CD1c-positive myeloid dendritic cell (primary cell): Measurements from ENCODE around the gene PSMD3.

Source experiments
- DNase-seq: peaks from one replicate; pipeline ENCODE4 v3.0.0-alpha.2; 2016; ENCODE audit errors: extremely low spot score

PSMD3 gene

DNA sequence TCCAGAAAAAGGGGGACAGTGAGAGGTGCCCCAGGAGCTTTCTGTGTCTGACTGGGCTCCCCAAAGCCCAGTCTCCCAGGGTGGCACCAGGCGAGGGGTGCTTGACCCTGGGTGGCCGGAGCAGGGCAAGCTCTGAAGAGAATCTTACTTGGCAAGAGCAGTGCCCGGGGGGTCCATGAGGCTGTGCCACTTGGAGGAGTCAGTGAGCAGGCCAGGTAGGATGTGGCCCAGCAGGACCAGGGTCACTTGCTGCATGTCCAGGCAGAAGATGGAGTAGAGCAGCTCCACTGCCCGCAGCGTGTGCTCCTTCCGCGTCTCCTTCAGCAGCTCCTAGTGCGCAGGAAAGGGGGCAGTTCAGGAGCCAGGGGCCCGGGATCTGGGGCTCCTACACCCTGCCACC lies 41.9 kb downstream of the PSMD3 start:
- no peak for DNase-seq

DNA sequence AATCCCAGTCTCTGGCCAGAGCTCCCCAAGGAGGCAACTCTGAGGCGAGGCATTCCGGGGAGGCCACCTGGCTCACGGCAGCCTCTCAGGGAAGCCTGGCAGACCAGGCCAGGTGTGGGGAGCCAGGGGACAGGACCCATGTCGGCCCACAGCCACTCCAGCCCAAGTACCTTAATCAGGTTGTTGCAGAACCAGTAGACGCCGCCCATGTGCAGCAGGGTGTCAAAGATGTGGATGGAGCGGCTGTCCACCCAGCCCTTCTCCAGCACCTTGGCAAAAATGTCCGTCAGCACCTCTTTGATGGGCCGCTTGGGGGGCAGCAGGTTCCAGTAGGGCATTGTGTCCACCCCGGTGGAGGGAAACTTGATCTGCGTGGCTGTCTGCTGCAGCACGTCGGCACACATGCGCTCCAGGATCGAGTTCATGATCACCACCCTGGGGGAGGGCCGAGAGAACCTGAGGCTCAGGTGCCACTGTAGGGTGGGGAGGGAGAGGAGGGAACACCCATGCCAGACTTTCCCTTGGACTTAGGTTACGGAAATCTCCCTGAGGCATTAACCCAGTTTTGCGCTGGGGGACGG lies 42.4 kb downstream of the PSMD3 start:
- no peak for DNase-seq

DNA sequence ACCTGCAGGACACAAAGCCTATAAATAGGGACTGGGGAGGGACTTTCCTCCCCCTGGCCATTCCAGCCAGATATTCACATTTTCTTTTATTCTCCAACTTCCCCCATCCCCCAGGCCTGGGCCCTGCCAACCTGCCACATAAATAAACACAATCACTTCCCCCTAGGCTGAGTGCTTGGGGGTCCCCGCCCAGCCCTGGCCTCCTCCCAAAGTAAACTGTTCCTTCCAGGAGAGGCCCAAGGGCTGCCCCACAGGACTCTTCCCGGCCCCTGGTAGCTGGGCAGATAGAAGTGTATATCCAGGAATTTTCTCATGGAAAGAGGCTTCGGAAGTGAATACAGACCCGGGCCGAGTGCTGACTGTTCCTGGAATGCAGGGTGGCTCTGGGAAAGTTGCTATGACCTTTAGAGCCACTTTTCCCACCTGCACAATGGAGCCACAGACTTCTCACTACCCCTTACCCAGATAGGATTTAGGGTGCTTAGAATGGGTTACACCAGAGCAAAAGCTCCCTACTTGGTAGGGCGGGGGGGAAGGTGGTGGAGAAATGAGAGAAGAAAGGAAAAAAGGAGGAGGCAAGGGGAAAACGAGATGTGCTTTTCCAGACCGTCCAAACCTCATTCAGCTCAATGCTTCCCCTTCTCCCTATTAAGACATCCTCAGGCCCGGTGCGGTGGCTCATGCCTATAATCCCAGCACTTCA lies 43.1 kb downstream of the PSMD3 start:
- no peak for DNase-seq

DNA sequence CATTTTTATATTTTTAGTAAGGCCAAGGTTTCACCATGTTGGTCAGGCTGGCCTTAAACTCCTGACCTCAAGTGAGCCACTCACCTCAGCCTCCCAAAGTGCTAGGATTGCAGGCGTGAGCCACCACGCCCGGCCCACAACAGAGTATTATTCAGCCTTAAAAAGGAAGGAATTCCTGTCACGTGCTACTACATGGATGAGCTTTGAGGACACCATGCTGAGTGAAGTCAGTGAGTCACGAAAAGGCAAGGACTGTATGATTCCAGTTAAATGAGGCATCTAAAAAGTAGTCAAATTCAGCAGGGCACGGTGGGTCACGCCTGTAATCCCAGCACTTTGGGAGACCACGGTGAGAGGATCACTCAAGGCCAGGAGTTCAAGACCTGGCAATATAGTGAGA lies 44.3 kb downstream of the PSMD3 start:
- no peak for DNase-seq

DNA sequence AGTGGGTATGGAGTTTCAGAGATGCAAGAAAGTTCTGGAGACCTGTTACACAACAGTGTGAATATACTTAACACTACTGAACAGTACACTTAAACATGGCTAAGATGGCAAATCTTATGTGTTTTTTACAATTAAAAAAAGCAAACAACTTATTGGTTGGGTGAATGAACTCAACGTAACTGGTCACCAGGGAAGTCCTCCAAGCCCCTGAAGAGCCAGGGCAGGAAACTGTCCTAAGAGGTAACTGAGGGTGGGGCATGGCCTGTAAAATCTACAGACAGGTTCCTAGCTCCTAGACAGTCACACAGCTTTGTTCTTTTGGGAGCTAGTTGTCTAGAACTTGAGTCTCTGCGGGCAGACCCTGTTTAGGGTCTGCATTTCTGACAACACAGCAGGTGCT lies 45.0 kb downstream of the PSMD3 start:
- no peak for DNase-seq

DNA sequence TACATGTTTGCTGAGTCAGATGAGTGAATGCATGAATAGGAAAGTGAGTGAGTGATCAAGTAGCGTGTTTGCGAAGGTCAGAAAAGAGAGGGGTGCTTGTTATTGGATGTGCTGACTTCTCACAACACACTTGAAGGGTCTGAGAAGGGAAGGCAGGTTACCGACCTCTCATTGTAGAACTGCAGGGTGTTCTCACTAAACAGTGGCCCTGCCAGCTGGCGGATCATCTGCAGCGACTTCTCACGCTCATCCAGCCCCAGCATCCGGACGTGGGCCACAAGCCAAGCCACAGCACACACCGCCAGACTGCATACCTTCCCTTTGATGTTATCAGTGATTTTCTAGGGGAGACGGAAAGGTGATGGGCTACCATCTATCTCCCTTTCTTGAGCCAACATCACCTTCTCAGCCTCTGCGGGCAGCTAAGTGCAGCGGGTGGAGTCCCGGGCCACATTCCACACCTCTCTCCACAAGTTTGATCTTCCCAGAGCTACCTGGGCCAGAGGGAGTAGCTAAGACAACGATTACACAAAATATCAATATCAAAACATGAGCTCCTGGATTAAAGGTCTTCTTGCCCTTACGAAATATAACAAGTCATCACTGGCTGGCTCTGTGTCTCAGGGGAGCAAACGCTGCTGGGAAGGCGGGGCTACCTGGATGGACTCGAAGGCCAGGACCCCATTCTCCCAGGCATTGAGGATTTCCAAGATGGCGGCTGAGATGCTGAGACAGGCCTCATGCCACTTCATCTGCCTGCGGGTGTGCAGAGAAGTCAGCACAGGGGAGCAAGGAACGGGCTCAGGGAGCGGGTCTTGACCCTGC lies 45.6 kb downstream of the PSMD3 start:
- no peak for DNase-seq

DNA sequence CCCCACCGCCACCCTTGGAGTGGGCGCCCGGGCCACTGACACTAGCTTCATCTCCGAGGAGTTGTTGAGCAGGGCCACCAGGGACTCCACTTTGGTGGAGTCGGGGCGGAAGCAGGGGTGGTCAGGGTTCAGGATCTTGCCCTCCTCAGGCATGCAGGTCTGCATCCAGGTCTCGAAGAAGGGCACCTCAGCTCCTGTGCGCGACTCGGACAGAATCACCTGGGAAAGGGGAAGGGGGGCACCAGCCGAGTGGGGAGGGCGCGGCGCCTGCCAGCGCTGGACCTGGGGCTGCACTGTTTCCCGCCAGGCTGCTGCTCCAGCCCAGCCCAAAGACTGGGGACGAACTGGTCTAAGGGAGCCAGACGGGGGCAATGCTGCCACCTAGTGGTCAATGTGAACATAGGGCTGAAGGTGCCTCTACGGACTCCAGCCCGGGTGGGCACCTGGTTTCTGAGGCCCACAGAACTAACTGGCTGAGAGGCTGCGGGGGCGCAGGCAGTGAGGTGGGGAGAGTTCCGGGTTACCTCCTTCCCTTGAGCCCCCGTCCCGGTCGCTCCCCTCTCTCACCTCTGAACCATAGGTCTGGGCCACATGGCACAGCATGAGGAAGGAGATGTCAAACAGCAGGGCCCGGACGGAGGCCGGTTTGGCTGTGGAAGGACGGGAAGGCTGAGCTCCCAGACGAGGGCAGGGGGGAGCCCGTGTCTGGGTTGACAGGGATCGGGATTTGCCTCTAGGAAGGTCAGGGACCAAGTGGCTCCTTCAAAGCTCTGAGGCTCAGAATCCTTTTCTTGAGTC lies 46.4 kb downstream of the PSMD3 start:
- DNase-seq = peak; percentile 80

DNA sequence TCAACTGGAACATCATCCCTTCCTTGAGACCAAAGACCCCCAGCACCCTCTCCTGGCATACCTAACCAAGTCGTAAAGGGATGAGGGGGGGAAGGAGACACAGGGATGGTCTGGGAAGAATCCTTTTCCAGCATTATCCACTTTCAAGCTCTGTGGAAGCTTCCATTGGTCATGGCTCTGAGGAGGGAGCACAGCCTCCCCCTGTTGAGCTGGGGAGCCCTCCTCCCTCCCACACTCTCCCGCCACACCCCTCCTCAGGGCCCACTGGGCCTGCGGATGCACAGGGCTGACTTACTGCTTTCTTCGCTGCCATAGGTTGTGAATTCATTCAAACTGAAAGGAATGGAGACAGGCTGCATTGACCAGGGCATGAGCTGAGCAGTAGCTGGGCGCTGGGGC lies 47.0 kb downstream of the PSMD3 start:
- DNase-seq = no peak

DNA sequence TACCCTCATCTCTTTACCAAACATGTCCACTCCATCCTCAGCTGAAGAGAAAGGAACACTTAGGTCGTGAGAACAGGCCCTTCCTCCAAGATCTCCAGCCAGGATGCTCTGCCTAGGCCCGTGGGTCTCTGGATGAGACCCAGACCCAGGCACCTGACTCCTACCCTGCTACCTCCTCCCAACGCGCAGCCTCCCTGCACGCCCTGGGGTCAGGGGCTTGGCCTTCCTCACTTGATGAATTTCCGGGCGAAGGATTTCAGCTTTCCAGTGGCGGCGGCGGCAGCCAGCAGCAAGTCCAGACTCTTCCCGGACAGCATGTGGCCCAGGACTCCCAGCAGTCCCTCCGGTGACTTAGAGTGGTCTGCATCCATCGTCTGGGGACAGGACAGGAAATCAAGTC lies 48.0 kb downstream of the PSMD3 start:
- DNase-seq = no peak

DNA sequence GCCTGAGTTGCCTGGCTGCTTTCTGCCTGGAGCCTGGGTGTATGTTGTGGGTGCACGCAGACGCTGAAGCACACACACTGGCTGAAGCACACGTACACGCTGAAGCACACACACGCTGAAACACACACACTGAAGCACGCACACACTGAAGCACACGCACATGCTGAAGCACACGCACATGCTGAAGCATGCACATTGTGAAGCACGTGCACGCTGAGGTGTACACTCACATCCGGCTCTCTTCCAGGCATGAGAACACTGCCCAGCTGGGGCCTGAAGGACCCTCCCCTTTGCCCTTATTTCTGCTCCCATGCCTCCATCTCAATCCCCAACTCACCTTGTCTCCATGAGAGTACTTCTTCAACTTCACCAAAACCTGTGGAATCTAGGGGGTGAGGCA lies 51.1 kb downstream of the PSMD3 start:
- no peak for DNase-seq

DNA sequence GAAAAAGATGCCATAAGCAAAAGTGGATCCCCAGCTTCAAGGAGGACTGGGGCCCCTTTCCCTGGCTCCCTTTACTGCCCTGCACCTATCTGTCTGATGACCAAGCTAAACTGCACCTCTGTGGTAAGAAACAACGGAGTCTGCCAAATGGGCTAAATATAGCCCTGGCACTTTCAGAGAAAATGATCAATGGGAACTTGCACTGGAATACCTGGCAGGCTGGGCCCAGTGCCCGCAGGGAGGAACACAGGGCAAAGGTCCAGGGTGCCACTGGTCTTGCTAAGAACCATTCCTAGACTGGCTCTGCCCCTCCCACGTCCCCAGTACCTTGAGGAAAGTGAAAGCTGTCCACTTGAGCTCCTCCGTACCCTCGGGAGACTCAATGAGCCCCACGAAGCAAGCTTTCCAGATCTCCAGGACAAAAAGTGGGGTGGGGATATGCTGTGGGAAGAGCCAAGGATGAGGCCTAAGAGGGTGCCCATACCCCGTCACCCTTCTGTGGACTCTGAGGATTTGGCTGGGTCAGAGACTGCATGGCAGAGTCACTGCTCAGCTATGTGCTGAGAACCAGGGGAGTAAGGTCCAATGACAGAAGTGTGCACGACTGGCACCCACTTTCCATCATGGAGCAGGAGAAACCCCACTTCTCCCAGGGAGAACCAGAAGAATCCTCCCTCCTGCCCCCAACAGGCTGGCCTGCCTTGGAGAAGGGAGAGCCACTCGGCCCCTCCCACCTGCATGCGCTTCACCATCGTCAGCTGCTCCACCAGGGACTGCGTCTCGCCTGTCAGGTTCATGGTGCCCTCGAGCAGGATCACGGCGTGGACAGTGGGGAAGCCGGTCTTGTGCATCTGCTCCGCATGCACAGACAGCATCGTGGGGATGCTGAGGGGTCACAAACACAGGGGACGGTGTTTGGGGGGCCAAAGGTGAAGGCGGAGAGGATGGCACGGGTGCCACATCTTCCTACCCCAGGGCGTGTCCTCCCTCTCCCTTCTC lies 52.0 kb downstream of the PSMD3 start:
- no peak for DNase-seq

DNA sequence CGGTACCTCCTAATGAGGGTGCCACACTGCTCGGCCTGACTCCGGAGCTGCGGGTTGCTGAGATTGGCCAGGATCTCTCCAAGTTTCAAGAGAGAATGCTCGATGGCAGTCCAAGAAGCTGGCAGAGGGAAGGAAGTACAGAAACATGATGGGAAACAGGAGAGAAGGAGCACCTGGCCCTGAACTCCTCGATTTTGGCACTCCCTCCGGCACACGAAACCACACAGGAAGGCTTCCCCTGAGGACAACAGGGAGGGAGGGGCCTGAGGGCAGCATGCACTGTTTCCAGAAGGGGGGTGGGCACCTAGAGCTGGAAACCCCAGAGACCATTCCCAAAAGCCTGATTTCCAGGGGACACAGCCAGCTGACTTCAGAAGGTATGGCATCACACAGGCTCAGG lies 52.7 kb downstream of the PSMD3 start:
- no peak for DNase-seq

DNA sequence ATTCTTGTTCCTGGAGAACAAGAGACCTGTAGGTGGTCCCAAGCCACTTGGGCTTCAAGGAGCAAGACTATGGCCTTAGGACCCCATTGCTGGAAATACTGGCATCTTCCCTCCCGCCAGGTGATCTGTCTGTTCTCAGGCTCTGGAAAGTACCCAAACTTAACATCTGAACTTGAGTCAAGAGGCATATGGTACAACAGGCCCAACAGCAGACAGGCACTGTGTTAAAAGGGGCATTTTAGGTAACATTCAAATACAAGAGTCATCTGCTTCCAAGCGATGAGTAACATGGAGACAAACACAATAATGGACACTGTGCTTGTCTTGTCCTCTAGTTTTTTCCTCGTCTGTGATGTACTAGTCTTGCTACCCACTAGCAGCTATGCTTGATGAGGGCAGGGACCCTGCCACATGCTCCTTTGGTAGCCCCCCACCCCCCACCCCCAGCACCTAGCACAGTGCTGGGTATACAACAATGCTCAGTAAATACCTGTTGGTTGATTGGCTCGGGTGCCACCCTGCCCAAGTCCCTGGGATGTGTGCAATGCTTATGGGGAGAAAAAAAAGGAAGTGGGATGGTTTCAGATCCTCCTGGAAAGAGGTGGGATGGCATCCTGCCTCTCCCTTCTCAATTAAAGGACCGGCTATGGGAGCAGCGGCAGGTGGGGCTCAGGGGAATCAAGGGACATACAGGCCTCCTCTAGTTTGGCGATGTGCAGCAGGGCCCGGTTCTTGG lies 54.0 kb downstream of the PSMD3 start:
- DNase-seq = peak; percentile 56

DNA sequence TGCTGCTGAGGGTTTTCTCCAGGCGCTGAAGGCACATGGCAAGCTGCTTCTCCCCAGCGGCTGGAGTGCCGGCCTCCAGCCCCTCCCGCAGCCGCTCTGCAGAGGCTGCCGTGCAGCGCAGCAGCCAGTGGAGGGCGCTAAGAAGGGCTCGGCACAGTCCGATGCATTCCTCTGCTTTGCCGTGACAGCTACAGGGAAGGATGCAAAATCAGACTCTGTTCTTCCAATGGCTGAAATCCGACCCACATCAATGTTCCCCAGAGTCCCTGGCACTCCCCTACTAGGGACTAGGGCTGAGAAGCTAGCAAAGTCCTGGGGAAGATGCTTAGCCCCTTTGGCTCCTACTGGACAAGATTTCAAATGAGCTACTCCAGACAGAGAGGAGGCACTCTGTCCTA lies 54.6 kb downstream of the PSMD3 start:
- no peak for DNase-seq

DNA sequence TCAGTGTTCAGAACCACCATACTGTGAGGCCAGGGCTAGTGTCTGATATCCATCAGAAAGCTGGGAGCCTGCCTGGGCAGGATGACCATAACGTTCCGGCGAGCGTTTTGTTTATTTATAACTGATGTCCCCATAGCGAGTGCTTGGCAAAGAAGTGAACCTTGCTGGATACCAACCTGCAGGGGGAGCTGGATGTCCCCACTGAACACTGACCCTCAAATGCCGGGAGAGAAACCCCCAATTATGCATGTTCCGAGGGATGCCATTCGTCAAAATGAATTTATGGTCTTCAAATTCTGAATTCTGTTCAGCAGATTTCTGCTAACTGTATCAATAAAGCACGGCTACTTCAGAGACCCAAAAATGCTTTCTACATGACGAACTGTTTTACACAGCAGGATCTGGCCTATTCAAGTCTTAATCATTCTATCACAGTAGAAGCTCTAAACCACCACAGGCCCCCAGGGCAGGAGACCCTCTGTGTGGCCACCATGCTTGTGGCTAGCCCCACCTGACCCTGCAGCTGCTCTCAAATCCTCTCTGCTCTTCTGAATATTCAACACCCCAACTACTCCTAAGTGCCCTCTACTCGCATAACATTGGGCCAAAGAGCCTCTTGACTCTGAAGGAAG lies 58.4 kb downstream of the PSMD3 start:
- no peak for DNase-seq

DNA sequence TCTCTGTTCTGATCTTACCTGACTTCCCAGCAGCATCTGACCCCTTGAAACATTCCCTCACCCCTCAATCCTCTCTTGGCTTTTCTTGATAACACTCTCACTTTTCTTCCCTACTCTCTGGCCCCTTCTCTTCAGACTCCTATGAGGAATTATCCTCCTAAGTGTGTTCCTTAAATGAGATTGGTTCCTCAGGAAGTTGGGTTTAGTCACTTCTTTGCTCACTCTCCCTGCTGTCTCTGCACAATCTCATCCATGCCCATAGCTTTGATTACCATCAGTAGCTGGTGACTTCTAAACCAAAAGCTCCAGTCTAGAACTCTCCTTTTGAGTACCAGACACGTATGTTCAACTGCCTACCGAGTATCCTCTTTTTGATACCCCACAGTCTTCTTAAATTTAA lies 60.6 kb downstream of the PSMD3 start:
- peak; percentile 49 for DNase-seq
